PFSK-1 (cell line): ENCODE measurements around the gene CAPZA1.

Experiments
- POLR2AphosphoS5 ChIP-seq: IDR thresholded peaks from 2 replicates; pipeline ENCODE4 v1.6.1; 2012; ENCODE audit warnings: low read depth, mild to moderate bottlenecking, control low read depth, low read length, moderate library complexity
- SIN3A ChIP-seq: IDR thresholded peaks from 2 replicates; pipeline ENCODE4 v1.6.1; 2012; ENCODE audit warnings: mild to moderate bottlenecking, low read length, moderate library complexity, borderline replicate concordance; ENCODE audit not compliant: insufficient read depth
- TF ChIP-seq, protein P1 (sequence below), 2 experiments: IDR thresholded peaks; 2 replicates each; pipeline versions ENCODE4 v1.6.1 to v1.8.0; 2011 to 2012; ENCODE audit warnings: low read depth in 2 of 2, low read length in 2 of 2, control low read depth in 1 of 2, inconsistent platforms in 1 of 2, mild to moderate bottlenecking in 1 of 2, moderate library complexity in 1 of 2; ENCODE audit not compliant: insufficient read depth in 1 of 2

GRCh38 chr1:112618721-112619517 is 713 bp upstream of the CAPZA1 start, which contains the start of gene ST7L:
- TF ChIP-seq POLR2AphosphoS5 (peak; percentile 95), SIN3A (peak; percentile 16; the same call in 1 of the 2 replicates)
- TF ChIP-seq, protein P1, sequence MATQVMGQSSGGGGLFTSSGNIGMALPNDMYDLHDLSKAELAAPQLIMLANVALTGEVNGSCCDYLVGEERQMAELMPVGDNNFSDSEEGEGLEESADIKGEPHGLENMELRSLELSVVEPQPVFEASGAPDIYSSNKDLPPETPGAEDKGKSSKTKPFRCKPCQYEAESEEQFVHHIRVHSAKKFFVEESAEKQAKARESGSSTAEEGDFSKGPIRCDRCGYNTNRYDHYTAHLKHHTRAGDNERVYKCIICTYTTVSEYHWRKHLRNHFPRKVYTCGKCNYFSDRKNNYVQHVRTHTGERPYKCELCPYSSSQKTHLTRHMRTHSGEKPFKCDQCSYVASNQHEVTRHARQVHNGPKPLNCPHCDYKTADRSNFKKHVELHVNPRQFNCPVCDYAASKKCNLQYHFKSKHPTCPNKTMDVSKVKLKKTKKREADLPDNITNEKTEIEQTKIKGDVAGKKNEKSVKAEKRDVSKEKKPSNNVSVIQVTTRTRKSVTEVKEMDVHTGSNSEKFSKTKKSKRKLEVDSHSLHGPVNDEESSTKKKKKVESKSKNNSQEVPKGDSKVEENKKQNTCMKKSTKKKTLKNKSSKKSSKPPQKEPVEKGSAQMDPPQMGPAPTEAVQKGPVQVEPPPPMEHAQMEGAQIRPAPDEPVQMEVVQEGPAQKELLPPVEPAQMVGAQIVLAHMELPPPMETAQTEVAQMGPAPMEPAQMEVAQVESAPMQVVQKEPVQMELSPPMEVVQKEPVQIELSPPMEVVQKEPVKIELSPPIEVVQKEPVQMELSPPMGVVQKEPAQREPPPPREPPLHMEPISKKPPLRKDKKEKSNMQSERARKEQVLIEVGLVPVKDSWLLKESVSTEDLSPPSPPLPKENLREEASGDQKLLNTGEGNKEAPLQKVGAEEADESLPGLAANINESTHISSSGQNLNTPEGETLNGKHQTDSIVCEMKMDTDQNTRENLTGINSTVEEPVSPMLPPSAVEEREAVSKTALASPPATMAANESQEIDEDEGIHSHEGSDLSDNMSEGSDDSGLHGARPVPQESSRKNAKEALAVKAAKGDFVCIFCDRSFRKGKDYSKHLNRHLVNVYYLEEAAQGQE (IDR thresholded peaks at IDR 0.05; ENCODE audit: insufficient read depth in 1 of 2, low read depth in 2 of 2, low read length in 2 of 2), result 0 out of 4 replicates have a peak, but pooled peaks of 1 of the 2 experiments have one; percentile 18
